RWPE2 (cell line): Measurements from ENCODE around the gene CTTNBP2NL.
"Not testable (repeated sequence)": the region's sequence is repeated elsewhere in the genome, so short reads cannot be mapped to it uniquely, and the experiment has no call there.

Experiments
- ATAC-seq: fragments of 200-7000 bp; cut with Tn5 transposase; 3 replicates; pipeline ENCODE4 v1.9.1; 2021; ENCODE audit warnings: low read depth
- DNase-seq: peaks from one replicate; pipeline ENCODE4 v3.0.0-alpha.2; 2020; ENCODE audit warnings: low spot score
- H3K27ac ChIP-seq: fragments of 450-650 bp; 2 replicates; pipeline ENCODE4 v1.5.1; 2017; ENCODE audit warnings: mild to moderate bottlenecking; ENCODE audit not compliant: poor library complexity, severe bottlenecking
- H3K27me3 ChIP-seq: fragments of 250-450 bp; sonication (Bioruptor Pico); 2 replicates; pipeline ENCODE4 v1.5.1; 2021; ENCODE audit warnings: mild to moderate bottlenecking, moderate library complexity; ENCODE audit not compliant: insufficient read depth, poor library complexity, severe bottlenecking
- H3K36me3 ChIP-seq: fragments of 250-450 bp; sonication (Bioruptor Pico); 2 replicates; pipeline ENCODE4 v1.5.1; 2020; ENCODE audit warnings: low read depth, mild to moderate bottlenecking, moderate library complexity
- H3K4me1 ChIP-seq: fragments of 250-450 bp; sonication (Bioruptor Pico); 2 replicates; pipeline ENCODE4 v1.5.1; 2021; ENCODE audit warnings: mild to moderate bottlenecking, moderate library complexity; ENCODE audit not compliant: insufficient read depth, poor library complexity, severe bottlenecking
- H3K4me3 ChIP-seq: fragments of 250-450 bp; sonication (Bioruptor Pico); 2 replicates; pipeline ENCODE4 v1.5.1; 2021; ENCODE audit warnings: mild to moderate bottlenecking, moderate library complexity; ENCODE audit not compliant: severe bottlenecking
- H3K9me3 ChIP-seq: fragments of 250-450 bp; sonication (Bioruptor Pico); 2 replicates; pipeline ENCODE4 v1.5.1; 2021; ENCODE audit warnings: mild to moderate bottlenecking, moderate library complexity; ENCODE audit not compliant: severe bottlenecking
- TF ChIP-seq, protein P1 (sequence below): fragments of 450-650 bp; IDR thresholded peaks from one replicate; pipeline ENCODE4 v1.5.1; 2017; ENCODE audit warnings: mild to moderate bottlenecking, moderate library complexity; ENCODE audit not compliant: poor library complexity, severe bottlenecking

Gene CTTNBP2NL

DNA sequence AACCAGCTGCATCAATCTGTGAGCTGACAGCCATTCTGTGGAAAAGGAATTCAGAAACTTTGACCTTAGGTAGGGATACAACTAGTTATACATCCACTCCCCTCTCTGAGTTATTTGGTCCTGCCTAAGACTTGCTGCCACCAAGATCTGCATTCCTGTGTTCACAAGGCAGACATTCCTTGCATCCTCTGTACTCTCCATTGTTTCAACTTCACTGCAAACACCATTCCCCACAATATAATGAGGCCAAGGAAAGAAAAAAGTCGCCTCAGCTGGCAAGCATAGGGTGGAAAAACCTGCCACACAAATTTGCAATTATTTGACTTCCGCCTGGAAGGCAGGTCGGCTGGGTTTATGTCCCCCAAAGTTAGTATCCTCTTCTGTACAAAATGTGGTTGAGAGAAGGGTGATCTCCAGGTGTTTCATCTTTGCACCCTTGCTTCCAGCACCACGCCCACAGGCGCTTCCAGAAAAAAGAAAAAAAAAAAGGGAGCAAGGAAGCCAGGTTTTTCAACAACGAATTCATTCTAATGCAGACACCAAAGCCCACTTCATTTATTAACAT lies 676 bp upstream of the CTTNBP2NL start:
- Histone ChIP-seq H3K9me3 (no peaks in the 10 kb centered on the region), H3K4me1 (peaks cover 43% of the 10 kb centered on the region), H3K27me3 (no peaks in the 10 kb centered on the region), H3K4me3 (peak overlapping the region; percentile 50), H3K36me3 (no peaks in the 10 kb centered on the region), H3K27ac (peak overlapping the region; percentile 98)
- TF ChIP-seq, protein P1, sequence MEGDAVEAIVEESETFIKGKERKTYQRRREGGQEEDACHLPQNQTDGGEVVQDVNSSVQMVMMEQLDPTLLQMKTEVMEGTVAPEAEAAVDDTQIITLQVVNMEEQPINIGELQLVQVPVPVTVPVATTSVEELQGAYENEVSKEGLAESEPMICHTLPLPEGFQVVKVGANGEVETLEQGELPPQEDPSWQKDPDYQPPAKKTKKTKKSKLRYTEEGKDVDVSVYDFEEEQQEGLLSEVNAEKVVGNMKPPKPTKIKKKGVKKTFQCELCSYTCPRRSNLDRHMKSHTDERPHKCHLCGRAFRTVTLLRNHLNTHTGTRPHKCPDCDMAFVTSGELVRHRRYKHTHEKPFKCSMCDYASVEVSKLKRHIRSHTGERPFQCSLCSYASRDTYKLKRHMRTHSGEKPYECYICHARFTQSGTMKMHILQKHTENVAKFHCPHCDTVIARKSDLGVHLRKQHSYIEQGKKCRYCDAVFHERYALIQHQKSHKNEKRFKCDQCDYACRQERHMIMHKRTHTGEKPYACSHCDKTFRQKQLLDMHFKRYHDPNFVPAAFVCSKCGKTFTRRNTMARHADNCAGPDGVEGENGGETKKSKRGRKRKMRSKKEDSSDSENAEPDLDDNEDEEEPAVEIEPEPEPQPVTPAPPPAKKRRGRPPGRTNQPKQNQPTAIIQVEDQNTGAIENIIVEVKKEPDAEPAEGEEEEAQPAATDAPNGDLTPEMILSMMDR = no peak
- DNase-seq (no peak), ATAC-seq (no peak)

- H3K36me3 ChIP-seq = no peaks in the 10 kb centered on the region
- H3K9me3 ChIP-seq = no peaks in the 10 kb centered on the region
- peak overlapping the region; percentile 98 for H3K27ac ChIP-seq
- H3K27me3 ChIP-seq = no peaks in the 10 kb centered on the region
- DNase-seq (no peak), ATAC-seq (0 out of 3 replicates have a peak, but pooled peaks have one; percentile 4)
- peak overlapping the region; percentile 50 for H3K4me3 ChIP-seq
- H3K4me1 ChIP-seq = peaks cover 34% of the 10 kb centered on the region
- TF ChIP-seq, protein P1 = no peak
These were observed 848 bp downstream of the CTTNBP2NL start for GRCh38 chr1:112396653-112397471.

DNA sequence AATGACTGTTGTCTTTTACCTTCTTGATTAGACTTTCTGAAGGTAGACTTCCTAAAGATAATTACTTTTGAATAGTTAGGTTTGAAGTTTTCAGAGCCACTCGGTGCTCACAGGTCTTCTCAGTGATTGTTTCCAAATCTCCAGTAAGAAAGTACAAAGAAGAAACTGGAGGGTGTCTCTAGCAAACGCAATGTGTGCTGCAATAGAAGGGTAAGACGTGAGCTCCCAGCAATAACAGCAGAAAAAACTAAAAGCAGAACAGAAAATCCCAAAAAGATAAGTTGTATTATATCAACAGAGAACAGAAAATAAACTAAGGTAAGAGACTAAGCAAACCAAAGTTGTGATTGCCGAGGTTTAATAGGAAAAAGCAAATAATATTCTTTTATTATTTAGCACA lies 1.8 kb downstream of the CTTNBP2NL start:
- H3K4me1 ChIP-seq = peaks cover 37% of the 10 kb centered on the region

GRCh38 chr1:112399456-112399855 lies 3.4 kb downstream of the CTTNBP2NL start:
- Histone ChIP-seq H3K27me3 (no peaks in the 10 kb centered on the region), H3K9me3 (no peaks in the 10 kb centered on the region), H3K4me3 (no peak overlapping the region), H3K36me3 (0 out of 2 replicates have a peak, but pooled peaks cover 9% of the 10 kb centered on the region), H3K27ac (no peak overlapping the region), H3K4me1 (peaks cover 42% of the 10 kb centered on the region)
- ATAC-seq (no peak), DNase-seq (no peak)
- TF ChIP-seq, protein P1 = no peak

More for the DNA sequence above, 1.8 kb downstream of the CTTNBP2NL start:
- no peaks in the 10 kb centered on the region for H3K9me3 ChIP-seq
- TF ChIP-seq, protein P1 = no peak
- no peak for ATAC-seq
- peak overlapping the region; percentile 98 for H3K27ac ChIP-seq
- H3K36me3 ChIP-seq = no peaks in the 10 kb centered on the region
- no peaks in the 10 kb centered on the region for H3K27me3 ChIP-seq
- DNase-seq = no peak
- H3K4me3 ChIP-seq = no peak overlapping the region

GRCh38 chr1:112400706-112401105 lies 4.7 kb downstream of the CTTNBP2NL start:
- peaks cover 38% of the 10 kb centered on the region for H3K4me1 ChIP-seq
- not testable (repeated sequence) for ATAC-seq, H3K4me3 ChIP-seq, H3K27ac ChIP-seq, H3K27me3 ChIP-seq, H3K9me3 ChIP-seq, H3K36me3 ChIP-seq, DNase-seq
